Measurements from ENCODE around the gene ATG13. TPM values are rescaled to one million over a fixed set of nuclear protein-coding genes. Genes with fewer than 3 reads are reported as not detected.
A peak's percentile ranks its signal among the peaks of the same experiment; 100 is the strongest.

Gene ATG13
- total RNA-seq, 1 donor from 2014 or later: 30.8 TPM

GRCh38 chr11:46641639-46642038 is 24.3 kb downstream of the ATG13 start:
- Histone ChIP-seq H3K4me1 (ENCODE audit: control insufficient read depth in 3 of 3, insufficient read depth in 3 of 3, low read length in 3 of 3) (no peaks in the 10 kb centered on the region), H3K9me3 (ENCODE audit: control insufficient read depth in 3 of 3, low read length in 3 of 3) (no peaks in the 10 kb centered on the region), H3K27ac (ENCODE audit: low read depth, low read length) (no peak overlapping the region), H3K27me3 (ENCODE audit: control insufficient read depth in 3 of 3, insufficient read depth in 3 of 3, low read length in 3 of 3) (no peaks in the 10 kb centered on the region), H3K9ac (ENCODE audit: low read depth in 1 of 3, low read length in 3 of 3) (no peak overlapping the region), H3K4me3 (ENCODE audit: low read length in 3 of 3) (no peak overlapping the region), H3K36me3 (ENCODE audit: control insufficient read depth in 3 of 3, insufficient read depth in 3 of 3, low read length in 3 of 3) (peaks cover 9 to 20% (median 19%) of the 10 kb centered on the region in 3 donors)

GRCh38 chr11:46642627-46643335 is 25.4 kb downstream of the ATG13 start:
- Histone ChIP-seq H3K27me3 (ENCODE audit: control insufficient read depth in 3 of 3, insufficient read depth in 3 of 3, low read length in 3 of 3) (no peaks in the 10 kb centered on the region), H3K27ac (ENCODE audit: low read depth, low read length) (no peak overlapping the region), H3K9me3 (ENCODE audit: control insufficient read depth in 3 of 3, low read length in 3 of 3) (no peaks in the 10 kb centered on the region), H3K36me3 (ENCODE audit: control insufficient read depth in 3 of 3, insufficient read depth in 3 of 3, low read length in 3 of 3) (peaks cover 15 to 30% (median 29%) of the 10 kb centered on the region in 3 donors), H3K9ac (ENCODE audit: low read depth in 1 of 3, low read length in 3 of 3) (no peak overlapping the region), H3K4me1 (ENCODE audit: control insufficient read depth in 3 of 3, insufficient read depth in 3 of 3, low read length in 3 of 3) (no peaks in the 10 kb centered on the region), H3K4me3 (ENCODE audit: low read length in 3 of 3) (no peak overlapping the region)

- no peak overlapping the region for H3K27ac ChIP-seq (ENCODE audit: low read depth, low read length)
- no peaks in the 10 kb centered on the region for H3K27me3 ChIP-seq (ENCODE audit: control insufficient read depth in 3 of 3, insufficient read depth in 3 of 3, low read length in 3 of 3)
- no peaks in the 10 kb centered on the region for H3K4me1 ChIP-seq (ENCODE audit: control insufficient read depth in 3 of 3, insufficient read depth in 3 of 3, low read length in 3 of 3)
- no peaks in the 10 kb centered on the region for H3K9me3 ChIP-seq (ENCODE audit: control insufficient read depth in 3 of 3, low read length in 3 of 3)
- H3K36me3 ChIP-seq (ENCODE audit: control insufficient read depth in 3 of 3, insufficient read depth in 3 of 3, low read length in 3 of 3): peaks cover 16 to 30% (median 30%) of the 10 kb centered on the region in 3 donors
- no peak overlapping the region for H3K9ac ChIP-seq (ENCODE audit: low read depth in 1 of 3, low read length in 3 of 3)
- no peak overlapping the region for H3K4me3 ChIP-seq (ENCODE audit: low read length in 3 of 3)
Observed at GRCh38 chr11:46643531-46643930, 26.2 kb downstream of the ATG13 start.

- Histone ChIP-seq H3K9ac (ENCODE audit: low read depth in 1 of 3, low read length in 3 of 3) (no peak overlapping the region), H3K27me3 (ENCODE audit: control insufficient read depth in 3 of 3, insufficient read depth in 3 of 3, low read length in 3 of 3) (no peaks in the 10 kb centered on the region), H3K4me3 (ENCODE audit: low read length in 3 of 3) (no peak overlapping the region), H3K4me1 (ENCODE audit: control insufficient read depth in 3 of 3, insufficient read depth in 3 of 3, low read length in 3 of 3) (peaks cover 0 to under 1% (median 0%) of the 10 kb centered on the region in 3 donors), H3K9me3 (ENCODE audit: control insufficient read depth in 3 of 3, low read length in 3 of 3) (no peaks in the 10 kb centered on the region), H3K36me3 (ENCODE audit: control insufficient read depth in 3 of 3, insufficient read depth in 3 of 3, low read length in 3 of 3) (peaks cover 17 to 30% (median 30%) of the 10 kb centered on the region in 3 donors), H3K27ac (ENCODE audit: low read depth, low read length) (no peak overlapping the region)
Observed at GRCh38 chr11:46643986-46644385, 26.6 kb downstream of the ATG13 start.

GRCh38 chr11:46649180-46649738 is 31.9 kb downstream of the ATG13 start:
- H3K9me3 ChIP-seq (ENCODE audit: control insufficient read depth in 3 of 3, low read length in 3 of 3): no peaks in the 10 kb centered on the region
- no peak overlapping the region for H3K4me3 ChIP-seq (ENCODE audit: low read length in 3 of 3)
- H3K27me3 ChIP-seq (ENCODE audit: control insufficient read depth in 3 of 3, insufficient read depth in 3 of 3, low read length in 3 of 3): no peaks in the 10 kb centered on the region
- peaks cover 32 to 62% (median 51%) of the 10 kb centered on the region in 3 donors for H3K36me3 ChIP-seq (ENCODE audit: control insufficient read depth in 3 of 3, insufficient read depth in 3 of 3, low read length in 3 of 3)
- peak overlapping the region; percentile 44 for H3K27ac ChIP-seq (ENCODE audit: low read depth, low read length)
- H3K9ac ChIP-seq (ENCODE audit: low read depth in 1 of 3, low read length in 3 of 3): no peak overlapping the region
- peaks cover 0 to 11% (median 0%) of the 10 kb centered on the region in 3 donors for H3K4me1 ChIP-seq (ENCODE audit: control insufficient read depth in 3 of 3, insufficient read depth in 3 of 3, low read length in 3 of 3)

- peaks cover 35 to 67% (median 66%) of the 10 kb centered on the region in 3 donors for H3K36me3 ChIP-seq (ENCODE audit: control insufficient read depth in 3 of 3, insufficient read depth in 3 of 3, low read length in 3 of 3)
- no peaks in the 10 kb centered on the region for H3K27me3 ChIP-seq (ENCODE audit: control insufficient read depth in 3 of 3, insufficient read depth in 3 of 3, low read length in 3 of 3)
- H3K4me1 ChIP-seq (ENCODE audit: control insufficient read depth in 3 of 3, insufficient read depth in 3 of 3, low read length in 3 of 3): no peaks in the 10 kb centered on the region
- no peak overlapping the region for H3K4me3 ChIP-seq (ENCODE audit: low read length in 3 of 3)
- H3K27ac ChIP-seq (ENCODE audit: low read depth, low read length): no peak overlapping the region
- H3K9me3 ChIP-seq (ENCODE audit: control insufficient read depth in 3 of 3, low read length in 3 of 3): no peaks in the 10 kb centered on the region
- H3K9ac ChIP-seq (ENCODE audit: low read depth in 1 of 3, low read length in 3 of 3): no peak overlapping the region
Observed at GRCh38 chr11:46655631-46656030, 38.3 kb downstream of the ATG13 start.

GRCh38 chr11:46657186-46657585 is 39.8 kb downstream of the ATG13 start:
- no peak overlapping the region for H3K9ac ChIP-seq (ENCODE audit: low read depth in 1 of 3, low read length in 3 of 3)
- no peaks in the 10 kb centered on the region for H3K4me1 ChIP-seq (ENCODE audit: control insufficient read depth in 3 of 3, insufficient read depth in 3 of 3, low read length in 3 of 3)
- no peaks in the 10 kb centered on the region for H3K27me3 ChIP-seq (ENCODE audit: control insufficient read depth in 3 of 3, insufficient read depth in 3 of 3, low read length in 3 of 3)
- no peak overlapping the region for H3K27ac ChIP-seq (ENCODE audit: low read depth, low read length)
- no peak overlapping the region for H3K4me3 ChIP-seq (ENCODE audit: low read length in 3 of 3)
- peaks cover 26 to 57% (median 57%) of the 10 kb centered on the region in 3 donors for H3K36me3 ChIP-seq (ENCODE audit: control insufficient read depth in 3 of 3, insufficient read depth in 3 of 3, low read length in 3 of 3)
- no peaks in the 10 kb centered on the region for H3K9me3 ChIP-seq (ENCODE audit: control insufficient read depth in 3 of 3, low read length in 3 of 3)

- H3K27me3 ChIP-seq (ENCODE audit: control insufficient read depth in 3 of 3, insufficient read depth in 3 of 3, low read length in 3 of 3): no peaks in the 10 kb centered on the region
- no peak overlapping the region for H3K4me3 ChIP-seq (ENCODE audit: low read length in 3 of 3)
- no peaks in the 10 kb centered on the region for H3K9me3 ChIP-seq (ENCODE audit: control insufficient read depth in 3 of 3, low read length in 3 of 3)
- H3K27ac ChIP-seq (ENCODE audit: low read depth, low read length): peak overlapping the region; percentile 13
- H3K36me3 ChIP-seq (ENCODE audit: control insufficient read depth in 3 of 3, insufficient read depth in 3 of 3, low read length in 3 of 3): peaks cover 29 to 60% (median 54%) of the 10 kb centered on the region in 3 donors
- H3K9ac ChIP-seq (ENCODE audit: low read depth in 1 of 3, low read length in 3 of 3): no peak overlapping the region
- H3K4me1 ChIP-seq (ENCODE audit: control insufficient read depth in 3 of 3, insufficient read depth in 3 of 3, low read length in 3 of 3): no peaks in the 10 kb centered on the region
Observed at GRCh38 chr11:46658259-46658658, 40.9 kb downstream of the ATG13 start.

- H3K27ac ChIP-seq (ENCODE audit: low read depth, low read length): no peak overlapping the region
- H3K9ac ChIP-seq (ENCODE audit: low read depth in 1 of 3, low read length in 3 of 3): no peak overlapping the region
- H3K4me1 ChIP-seq (ENCODE audit: control insufficient read depth in 3 of 3, insufficient read depth in 3 of 3, low read length in 3 of 3): no peaks in the 10 kb centered on the region
- no peaks in the 10 kb centered on the region for H3K27me3 ChIP-seq (ENCODE audit: control insufficient read depth in 3 of 3, insufficient read depth in 3 of 3, low read length in 3 of 3)
- H3K36me3 ChIP-seq (ENCODE audit: control insufficient read depth in 3 of 3, insufficient read depth in 3 of 3, low read length in 3 of 3): peaks cover 40 to 69% (median 63%) of the 10 kb centered on the region in 3 donors
- H3K9me3 ChIP-seq (ENCODE audit: control insufficient read depth in 3 of 3, low read length in 3 of 3): no peaks in the 10 kb centered on the region
- no peak overlapping the region for H3K4me3 ChIP-seq (ENCODE audit: low read length in 3 of 3)
Observed at GRCh38 chr11:46659908-46660307, 42.6 kb downstream of the ATG13 start.

GRCh38 chr11:46661836-46662235 is 44.5 kb downstream of the ATG13 start:
- Histone ChIP-seq H3K4me1 (ENCODE audit: control insufficient read depth in 3 of 3, insufficient read depth in 3 of 3, low read length in 3 of 3) (peaks cover 0 to 5% (median 3%) of the 10 kb centered on the region in 3 donors), H3K27me3 (ENCODE audit: control insufficient read depth in 3 of 3, insufficient read depth in 3 of 3, low read length in 3 of 3) (no peaks in the 10 kb centered on the region), H3K4me3 (ENCODE audit: low read length in 3 of 3) (no peak overlapping the region), H3K9ac (ENCODE audit: low read depth in 1 of 3, low read length in 3 of 3) (no peak overlapping the region), H3K36me3 (ENCODE audit: control insufficient read depth in 3 of 3, insufficient read depth in 3 of 3, low read length in 3 of 3) (peaks cover 43 to 70% (median 69%) of the 10 kb centered on the region in 3 donors), H3K27ac (ENCODE audit: low read depth, low read length) (no peak overlapping the region), H3K9me3 (ENCODE audit: control insufficient read depth in 3 of 3, low read length in 3 of 3) (no peaks in the 10 kb centered on the region)

All from skeletal muscle tissue (tissue), 4 donors.